GM19463 (cell line): Measurements from ENCODE around the gene CFH.
A peak's percentile ranks its signal among the peaks of the same experiment; 100 is the strongest.
"Not testable (repeated sequence)": the region's sequence is repeated elsewhere in the genome, so short reads cannot be mapped to it uniquely, and the experiment has no call there.

Experiments used
- ATAC-seq: cut with Tn5 transposase; IDR thresholded peaks from one replicate; pipeline ENCODE4 v1.9.1; 2021; ENCODE audit warnings: mild to moderate bottlenecking, moderate library complexity; ENCODE audit not compliant: unreplicated experiment

Gene CFH

DNA sequence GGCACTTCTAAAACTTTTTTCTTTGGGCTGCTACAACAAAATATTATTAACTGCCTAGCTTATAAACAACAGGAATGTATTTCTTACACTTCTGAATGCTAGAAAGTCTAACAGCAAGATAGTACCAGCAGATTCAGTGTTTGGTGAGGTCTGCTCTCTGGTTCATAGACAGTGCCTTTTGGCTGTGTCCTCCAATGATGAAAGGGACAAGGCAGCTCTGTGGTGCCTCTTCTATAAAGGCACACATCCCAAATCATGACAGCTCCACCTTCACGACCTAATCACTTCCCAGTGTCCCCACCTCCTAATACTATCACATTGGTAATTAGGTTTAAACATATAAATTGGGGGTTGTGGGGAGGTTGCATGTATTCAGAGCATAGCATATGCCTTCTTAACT, 9.5 kb downstream of the CFH start:
- ATAC-seq: no peak

DNA sequence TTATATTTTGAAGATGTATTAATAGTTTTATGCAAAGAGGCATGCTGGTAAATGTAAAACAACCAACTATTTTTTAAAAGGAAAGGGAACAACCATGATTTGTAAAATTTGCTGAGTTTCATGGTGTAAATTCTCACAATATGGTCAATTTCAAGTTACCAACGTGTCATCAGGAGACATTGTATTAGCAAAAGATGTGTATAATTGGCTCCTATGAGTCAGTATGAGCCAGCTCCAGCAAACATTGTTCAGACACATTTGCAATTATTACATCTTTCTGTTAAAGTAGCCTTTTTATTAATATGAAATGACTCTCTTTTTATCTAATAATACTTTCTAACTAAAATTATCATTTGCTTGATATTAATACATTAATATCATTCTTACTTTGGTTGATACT, 15.3 kb downstream of the CFH start:
- ATAC-seq: no peak

DNA sequence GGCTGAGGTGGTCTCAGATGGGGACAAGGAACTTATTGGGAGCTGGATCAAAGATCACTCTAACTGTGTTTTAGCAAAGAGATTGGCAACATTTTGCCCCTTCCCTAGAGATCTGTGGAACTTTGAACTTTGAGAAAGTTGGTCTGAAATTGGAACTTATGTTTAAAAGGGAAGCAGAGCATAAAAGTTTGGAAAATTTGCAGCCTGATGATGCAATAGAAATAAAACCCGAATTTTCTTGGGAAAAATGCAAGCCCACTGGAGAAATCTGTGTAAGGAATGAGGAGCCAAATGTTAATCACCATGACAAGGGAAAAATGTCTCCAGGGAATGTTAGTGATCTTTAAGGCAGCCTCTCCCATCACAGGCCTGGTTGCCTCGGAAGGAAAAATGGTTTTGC, 17.2 kb downstream of the CFH start:
- ATAC-seq: no peak

DNA sequence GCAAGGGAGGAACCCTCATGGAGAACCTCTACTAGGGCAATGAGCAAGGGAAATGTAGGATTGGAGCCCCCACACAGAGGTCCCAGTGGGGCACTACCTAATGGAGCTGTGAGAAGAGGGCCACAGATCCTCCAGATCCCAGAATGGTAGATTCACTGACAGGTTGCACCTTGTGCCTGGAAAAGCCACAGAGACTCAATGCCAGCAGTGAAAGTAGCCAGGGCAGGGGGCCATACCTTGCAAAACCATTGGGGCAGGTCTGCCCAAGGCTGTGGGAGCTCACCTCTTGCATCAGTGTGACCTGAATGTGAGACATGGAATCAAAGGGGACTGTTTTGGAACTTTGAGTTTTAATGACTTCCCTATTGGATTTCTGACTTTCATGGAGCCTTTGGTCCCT, 17.9 kb downstream of the CFH start:
- ATAC-seq: no peak

DNA sequence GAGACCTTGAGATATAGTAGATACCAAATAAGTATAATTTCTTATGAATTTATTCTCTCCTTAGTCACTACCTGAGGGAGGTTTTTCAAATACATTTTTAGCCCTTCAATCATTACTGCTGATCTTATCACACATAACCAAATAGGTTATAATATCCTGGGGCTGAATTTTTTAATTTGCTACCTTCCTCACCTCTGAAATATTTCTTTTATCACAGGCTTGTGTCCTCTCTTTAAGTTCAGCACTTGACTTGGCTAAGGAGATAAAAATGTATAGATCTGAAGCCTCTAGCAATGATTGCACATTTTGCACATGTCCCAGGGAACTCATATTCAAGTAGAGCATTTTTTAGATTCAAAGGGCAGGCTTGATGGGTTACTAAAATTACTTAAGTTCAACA, 23.1 kb downstream of the CFH start:
- ATAC-seq: no peak

DNA sequence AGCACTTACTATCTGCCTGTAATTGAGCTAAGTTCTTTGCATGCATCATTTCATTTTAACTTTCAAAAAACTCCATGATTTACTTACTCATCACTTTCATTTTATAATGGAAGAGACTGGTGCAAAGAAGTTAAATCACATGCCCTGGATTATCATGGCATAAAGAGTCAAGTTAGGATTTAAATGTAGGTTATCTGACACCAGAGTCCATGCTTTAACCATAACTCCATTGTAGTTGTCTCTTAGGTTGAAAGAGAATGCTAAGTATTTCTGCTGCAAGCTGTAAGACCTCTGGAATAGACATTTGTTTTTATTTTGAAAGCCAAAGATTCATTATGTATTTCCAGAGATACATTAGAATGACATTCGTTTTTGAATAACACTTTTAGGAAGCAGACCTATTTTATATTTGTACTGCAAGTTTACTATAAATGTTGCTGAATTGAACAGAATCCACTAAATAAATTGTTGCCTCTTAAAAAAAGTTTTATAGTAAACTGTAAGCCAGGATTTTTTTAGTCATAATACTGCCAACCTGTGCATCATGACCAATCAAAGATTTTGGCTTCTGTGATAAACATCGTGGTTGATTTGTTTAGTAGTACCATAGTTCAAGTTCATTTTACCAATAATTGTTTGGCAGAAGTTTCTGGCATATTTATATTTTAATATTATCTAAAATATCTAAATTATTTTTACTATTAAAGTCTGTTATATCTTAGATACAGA, 26.1 kb downstream of the CFH start:
- ATAC-seq: no peak

DNA sequence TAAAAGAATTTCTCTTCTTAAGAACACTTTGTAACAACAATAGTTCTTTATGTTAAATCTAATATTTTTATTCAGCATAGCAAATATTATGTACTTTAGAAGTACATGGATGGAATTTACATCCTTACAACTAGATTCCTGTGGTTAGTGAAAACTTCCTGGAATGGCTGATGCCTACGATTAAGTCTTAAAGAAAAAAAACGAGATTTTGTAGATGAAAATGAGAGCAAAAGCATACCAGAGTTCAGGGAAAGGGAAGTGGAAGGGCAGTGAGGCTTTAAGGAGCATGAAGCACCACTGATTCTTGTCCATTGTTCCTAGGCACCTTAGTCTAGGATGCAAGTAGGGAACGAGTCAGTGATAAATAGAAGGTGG, 26.7 kb downstream of the CFH start:
- no peak for ATAC-seq

DNA sequence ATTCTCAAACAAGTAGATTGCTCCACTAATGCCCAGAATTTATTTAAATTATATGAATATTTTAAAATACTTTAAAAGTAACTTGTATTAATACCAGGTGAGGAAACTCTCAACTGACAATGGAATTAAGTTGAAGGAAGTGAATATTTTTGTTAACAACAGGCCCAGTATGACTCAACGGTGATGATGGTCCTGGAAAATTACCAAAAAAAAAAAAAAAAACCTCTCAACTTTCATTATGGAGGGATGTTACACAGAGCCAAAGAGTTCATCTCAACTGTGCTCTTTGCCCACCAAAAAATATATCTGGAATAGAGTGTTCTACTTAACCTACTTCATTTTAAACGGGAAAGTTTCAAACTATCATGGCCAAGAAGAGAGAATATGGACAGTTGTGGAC, 28.3 kb downstream of the CFH start:
- ATAC-seq: no peak

DNA sequence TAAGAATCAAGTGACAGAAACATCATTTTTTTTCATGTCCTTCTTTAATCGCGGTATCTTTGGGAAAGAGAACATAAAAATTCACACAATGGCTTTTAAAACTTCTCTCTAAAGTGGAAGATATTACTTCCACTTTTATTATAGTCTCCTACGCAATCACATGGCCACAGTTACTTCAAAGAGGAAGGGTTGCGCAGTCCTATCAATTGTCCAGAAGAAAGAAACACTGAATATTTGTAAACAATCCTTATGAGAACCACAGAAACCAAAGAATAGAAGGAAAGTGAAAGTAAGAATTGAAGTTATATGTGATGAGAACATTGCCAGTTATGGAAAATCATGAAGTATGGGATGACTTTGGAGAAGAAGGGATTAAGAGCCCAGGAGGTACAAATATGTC, 32.6 kb downstream of the CFH start:
- no peak for ATAC-seq

DNA sequence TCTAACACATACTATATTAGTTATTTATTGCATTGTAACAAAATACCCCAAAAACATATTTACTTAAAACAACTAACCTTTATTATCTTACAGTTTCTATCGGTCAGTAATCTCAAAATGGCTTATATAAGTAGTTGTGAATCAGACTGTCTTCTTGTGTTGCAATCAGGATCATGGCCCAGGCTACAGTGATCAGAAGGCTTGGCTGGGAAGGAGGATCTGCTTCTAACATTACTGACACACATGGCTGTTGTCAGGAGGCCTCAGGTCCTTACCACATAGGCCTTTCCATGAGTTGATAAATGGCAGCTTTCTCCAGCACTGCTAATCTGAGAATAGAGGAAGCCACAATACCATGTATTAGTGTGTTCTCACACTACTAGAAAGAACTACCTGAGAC, 33.7 kb downstream of the CFH start:
- ATAC-seq: no peak

DNA sequence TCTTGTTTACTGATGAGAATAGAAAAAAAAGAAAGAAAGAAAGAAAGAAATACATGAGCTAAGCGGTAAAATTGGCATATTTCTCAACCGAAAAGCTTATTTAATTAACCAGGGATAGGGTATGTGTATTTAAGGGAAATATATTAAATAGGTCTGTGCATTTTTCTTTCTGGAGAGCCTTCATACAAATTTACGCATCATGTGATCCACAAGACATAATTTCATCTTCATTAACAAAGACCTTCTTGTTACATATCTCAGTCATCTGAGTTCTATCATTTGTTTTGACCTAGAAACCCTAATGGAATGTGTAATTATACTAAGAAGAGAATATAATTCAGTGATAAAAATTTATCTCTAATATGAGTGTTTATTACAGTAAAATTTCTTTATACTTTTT, 37.2 kb downstream of the CFH start:
- ATAC-seq: no peak

DNA sequence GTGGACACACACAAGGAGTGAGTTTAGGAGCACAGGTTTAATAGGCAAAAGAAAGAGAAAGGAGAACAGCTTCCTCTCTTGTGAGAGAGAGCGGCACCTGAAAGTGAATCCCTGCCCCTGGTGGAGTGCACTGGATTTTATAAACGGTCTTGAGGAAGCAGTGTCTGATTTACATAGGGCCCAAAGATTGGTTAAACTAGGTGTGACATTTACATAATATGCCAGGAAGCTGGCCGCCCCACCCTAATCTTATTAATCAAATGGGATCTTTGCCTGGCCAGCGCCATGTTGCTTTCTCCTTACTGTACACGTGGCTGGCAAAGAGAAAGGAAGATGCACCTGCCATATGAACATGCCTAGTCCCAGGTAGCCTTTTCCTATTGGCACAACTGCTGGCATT, 38.7 kb downstream of the CFH start:
- no peak for ATAC-seq

DNA sequence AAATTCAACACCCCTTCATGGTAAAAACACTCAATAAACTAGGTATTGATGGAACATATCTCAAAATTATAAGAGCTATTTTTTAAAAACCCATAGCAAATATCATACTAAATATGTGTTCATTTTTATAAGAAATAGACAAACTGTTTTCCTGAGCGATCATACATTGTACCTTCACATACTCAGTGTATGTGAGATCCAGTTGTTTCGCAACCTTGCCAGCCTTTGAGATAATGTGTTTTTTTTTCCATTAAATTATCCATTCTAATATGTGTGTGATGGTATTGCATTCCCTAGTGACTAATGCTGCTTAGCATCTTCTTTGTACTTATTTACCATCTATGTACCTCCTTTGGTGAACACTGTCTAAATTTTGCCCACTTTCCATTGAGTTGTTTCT, 47.1 kb downstream of the CFH start:
- no peak for ATAC-seq

DNA sequence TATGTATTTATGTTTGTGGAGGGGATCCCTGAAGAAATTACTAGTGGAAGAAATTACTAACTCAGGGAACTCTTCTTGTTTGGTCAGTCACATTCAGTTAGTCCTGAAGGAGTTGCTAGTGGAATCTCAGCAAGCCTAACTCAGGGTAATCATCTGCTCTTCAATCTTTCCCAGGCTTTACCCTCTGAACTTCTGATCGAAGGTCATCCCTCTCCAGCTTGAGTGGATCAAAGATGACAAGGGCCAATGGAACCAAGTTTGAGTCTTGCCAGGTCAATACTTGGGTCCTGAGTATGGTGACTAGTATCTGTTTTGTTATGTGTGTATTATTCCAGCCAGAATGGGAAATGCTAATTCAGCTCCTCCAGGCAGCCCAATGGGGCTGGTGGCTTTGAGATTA, 49.3 kb downstream of the CFH start:
- ATAC-seq: no peak

DNA sequence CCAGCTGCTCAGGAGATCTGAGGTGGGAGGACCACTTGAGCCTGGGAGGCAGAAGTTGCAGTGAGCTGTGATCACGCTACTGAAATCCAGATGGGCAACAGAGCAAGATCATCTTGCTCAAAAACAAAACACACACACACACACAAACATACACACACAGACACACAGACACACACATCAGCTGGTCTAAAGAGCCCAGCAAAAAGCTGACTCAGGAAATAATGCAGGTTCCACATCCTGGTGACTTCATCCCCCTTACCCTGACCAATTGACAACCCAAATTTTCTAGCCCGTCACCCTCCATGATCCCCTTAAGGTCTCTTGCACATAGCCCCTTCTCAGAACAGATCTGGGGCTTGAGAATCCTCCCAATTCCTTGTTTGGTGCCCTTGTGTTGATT, 58.0 kb downstream of the CFH start:
- not testable (repeated sequence) for ATAC-seq

DNA sequence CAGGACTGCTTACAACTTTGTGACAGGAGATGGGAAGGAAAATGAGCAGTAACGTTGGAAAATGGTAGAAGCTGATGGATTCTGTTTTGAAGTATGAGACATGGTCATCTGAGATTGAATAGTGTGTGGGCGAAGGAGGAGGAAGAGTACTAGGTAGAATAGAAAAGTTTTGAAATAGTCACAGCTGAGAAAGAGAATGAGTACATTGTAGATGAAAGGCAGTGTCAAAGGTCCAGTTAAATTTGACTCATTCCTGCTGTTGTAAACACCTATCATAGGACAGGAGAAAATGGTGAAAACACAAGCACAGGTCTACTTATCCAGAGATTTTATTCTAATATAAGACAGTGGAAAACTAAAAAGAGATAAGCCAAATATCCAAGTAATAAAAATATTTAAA, 66.0 kb downstream of the CFH start:
- no peak for ATAC-seq

DNA sequence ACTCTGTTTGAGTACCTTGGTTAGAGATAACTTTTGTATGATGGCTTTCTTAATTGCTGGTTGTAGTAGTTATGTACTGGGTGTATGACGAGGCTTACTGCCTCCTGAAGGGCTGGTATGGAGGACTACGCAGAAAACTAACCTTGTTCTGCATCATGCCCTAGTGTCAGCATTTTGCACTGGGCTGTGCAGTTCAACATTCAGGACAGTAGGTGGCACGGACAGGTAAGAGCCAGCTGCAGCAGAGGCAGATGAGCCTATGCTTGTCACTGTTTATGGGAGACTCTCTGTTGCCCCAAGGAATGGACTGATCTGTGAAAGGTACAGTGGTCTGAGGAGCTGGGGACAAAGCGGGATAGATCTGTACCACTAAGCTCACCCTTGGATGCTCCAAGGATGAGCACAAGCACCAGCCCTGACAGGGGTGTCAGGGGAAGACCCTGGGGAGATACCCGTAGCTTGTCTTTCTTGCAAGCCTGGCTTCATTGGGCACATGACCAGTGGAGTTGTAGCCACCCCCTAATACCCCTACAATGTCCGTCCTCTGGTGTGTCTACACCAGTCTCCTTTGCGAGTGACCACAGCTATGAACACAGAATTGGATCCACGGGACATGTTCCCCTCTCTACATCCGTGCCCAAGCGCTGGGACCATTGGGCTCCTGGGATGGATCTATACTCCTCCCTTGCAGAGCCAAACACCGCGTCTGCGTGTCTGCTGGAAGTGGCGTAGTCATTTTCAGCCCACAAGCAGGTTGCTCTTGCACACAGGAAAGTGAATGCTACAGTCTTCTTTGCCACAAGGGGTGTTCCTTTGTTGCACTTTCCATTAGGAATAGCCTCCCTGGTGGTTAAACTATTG, 71.7 kb downstream of the CFH start:
- ATAC-seq: peak; percentile 100

DNA sequence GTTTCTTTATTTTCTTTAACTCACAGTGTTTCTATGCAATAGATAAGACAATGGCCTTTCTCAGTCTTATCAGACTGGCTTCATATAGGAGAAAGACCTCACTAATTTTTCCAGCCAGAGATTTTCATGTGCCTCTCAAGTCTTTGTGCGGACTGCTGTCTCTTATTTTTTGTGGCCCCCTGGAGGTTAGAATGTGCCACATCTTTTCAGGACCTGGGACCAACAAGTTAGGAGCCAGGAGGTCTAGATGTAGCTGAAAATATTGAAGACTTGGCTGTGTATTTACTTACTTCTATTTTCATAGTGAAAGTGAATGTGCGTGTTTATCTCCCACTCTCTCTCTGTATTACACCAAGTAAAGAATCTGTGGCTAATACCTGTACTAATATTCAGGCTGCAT, 80.7 kb downstream of the CFH start:
- ATAC-seq: no peak

DNA sequence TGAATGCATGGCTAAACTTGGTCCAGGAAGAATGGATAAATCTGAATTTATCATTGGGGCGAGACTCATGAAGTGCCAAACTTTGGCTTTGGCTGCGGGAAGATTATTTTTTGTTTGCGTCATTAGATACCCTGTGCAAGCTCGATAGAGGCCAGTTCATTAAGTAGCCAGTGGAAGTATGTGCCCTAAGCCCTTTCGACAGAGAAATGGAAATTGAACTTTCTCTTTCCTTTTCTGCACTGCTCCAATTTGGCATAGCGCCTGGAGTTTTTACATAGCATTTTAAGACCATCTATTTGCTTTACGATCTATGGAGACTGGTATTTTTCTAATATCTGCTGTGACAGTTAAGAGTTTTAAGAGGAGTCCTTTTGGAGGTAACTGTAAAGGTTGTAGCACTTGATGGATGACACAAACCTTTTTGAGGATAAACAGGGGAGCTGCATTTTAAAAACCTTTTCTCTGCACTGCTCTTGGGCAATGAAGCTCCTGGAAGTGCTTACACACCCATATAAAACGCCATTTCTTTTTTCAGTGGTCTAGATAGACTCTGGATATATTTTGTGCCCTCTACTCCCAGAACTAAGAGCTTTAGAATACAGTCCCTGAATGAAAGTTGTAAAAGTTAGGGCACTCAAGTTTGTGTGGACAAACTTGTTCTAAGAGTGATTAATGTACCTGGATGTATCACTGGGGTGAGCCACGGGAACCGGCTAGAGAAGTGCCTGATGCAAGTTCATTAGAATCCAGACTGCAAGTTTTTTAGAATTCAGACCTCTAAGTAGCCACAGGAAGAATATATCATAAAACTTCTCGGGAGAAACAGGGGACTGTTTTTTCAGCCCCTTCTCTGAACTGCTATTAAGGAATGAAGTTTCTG, 81.5 kb downstream of the CFH start:
- no peak for ATAC-seq

DNA sequence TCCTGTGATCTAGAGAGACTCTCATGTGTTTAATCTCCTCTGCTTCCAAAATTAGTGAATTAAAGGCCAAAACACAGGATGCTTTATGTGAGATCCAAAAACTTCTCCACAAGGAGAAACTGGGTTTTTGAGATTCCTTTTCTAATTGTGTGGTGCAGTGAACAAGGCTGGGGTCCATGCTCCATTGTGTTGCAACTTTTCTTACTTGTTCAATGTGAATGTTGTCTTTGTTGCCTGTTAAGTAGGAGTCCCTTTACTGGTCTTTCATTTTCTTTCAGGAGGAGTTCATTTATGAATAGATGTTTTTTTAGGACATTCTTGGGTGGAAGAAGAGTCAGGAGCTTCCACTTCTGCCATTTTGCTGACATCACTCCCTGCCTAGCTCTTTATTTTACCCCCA, 82.2 kb downstream of the CFH start:
- no peak for ATAC-seq

DNA sequence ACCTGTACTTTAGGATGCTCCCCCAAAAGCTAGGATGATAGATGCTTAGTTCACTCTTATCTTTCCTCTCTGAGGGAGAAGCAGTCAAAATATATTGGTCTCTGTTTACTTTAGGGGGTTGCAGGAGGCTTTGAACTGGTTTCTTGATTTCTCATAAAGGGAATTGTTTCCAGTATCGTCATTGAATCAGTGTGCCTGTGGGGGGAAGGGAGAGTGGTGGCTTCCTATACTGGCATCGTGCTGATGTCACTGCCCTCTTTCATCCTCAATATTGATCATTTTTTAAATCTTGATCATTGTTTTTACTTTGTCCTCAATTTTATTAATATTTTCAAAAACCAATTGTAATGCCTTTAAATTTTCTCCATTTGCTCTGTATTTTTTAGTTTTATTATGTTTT, 82.6 kb downstream of the CFH start:
- no peak for ATAC-seq

DNA sequence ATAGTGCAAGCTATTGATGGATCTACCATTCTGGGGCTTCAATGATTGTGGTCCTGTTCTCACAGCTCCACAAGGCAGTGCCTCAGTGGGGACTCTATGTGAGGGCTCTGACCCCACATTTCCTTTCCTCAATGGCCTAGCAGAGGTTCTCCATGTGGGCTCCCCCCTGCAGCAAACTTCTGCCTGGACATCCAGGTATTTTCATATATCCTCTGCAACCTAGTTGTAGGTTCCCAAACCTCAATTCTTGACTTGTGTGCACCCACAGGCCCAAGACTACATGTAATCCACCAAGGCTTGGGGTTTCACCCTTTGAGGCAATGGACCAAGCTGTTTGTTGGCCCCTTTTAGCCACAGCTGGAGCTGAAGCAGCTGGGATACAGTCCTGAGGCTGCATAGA, 86.9 kb downstream of the CFH start:
- ATAC-seq: no peak
